K562 (cell line): Measurements from ENCODE around the gene TPD52L1.

Source experiments
- CHD2 ChIP-seq: IDR thresholded peaks from 2 replicates; pipeline ENCODE4 v1.6.1; 2011; ENCODE audit warnings: low read depth, low read length
- EHMT2 ChIP-seq: fragments of 450-650 bp; IDR thresholded peaks from 2 replicates; pipeline ENCODE4 v1.6.1; 2018; ENCODE audit warnings: antibody characterized with exemption
- ZBTB7A ChIP-seq: IDR thresholded peaks from 2 replicates; pipeline ENCODE4 v1.6.1; 2011; ENCODE audit warnings: low read depth, mild to moderate bottlenecking, low read length, moderate library complexity, borderline replicate concordance; ENCODE audit not compliant: control insufficient read depth
- TF ChIP-seq, protein P1 (sequence below): fragments of 250-450 bp; sonication (Bioruptor Pico); IDR thresholded peaks from 2 replicates; pipeline ENCODE4 v1.4.0; 2020; ENCODE audit warnings: mild to moderate bottlenecking
- TF ChIP-seq, protein P2 (sequence below), 3 experiments: IDR thresholded peaks in 2 of 3; conservative IDR thresholded peaks in 1 of 3; 2 replicates each; pipeline ENCODE4 v1.5.1; 2011 to 2012; ENCODE audit warnings: low read length in 3 of 3, mild to moderate bottlenecking in 3 of 3, control low read depth in 2 of 3, improper control_type of control experiment in 1 of 3, inconsistent platforms in 1 of 3, low read depth in 1 of 3, mixed read lengths in 1 of 3, moderate library complexity in 1 of 3; ENCODE audit not compliant: insufficient read depth in 2 of 3
- TF ChIP-seq, protein P3 (sequence below): fragments of 250-450 bp; sonication (Bioruptor Pico); IDR thresholded peaks from 2 replicates; pipeline ENCODE4 v1.4.0; 2020

GRCh38 chr6:125262016-125263013, 108.7 kb downstream of the TPD52L1 start:
- no peak for TF ChIP-seq ZBTB7A
- TF ChIP-seq, protein P1, sequence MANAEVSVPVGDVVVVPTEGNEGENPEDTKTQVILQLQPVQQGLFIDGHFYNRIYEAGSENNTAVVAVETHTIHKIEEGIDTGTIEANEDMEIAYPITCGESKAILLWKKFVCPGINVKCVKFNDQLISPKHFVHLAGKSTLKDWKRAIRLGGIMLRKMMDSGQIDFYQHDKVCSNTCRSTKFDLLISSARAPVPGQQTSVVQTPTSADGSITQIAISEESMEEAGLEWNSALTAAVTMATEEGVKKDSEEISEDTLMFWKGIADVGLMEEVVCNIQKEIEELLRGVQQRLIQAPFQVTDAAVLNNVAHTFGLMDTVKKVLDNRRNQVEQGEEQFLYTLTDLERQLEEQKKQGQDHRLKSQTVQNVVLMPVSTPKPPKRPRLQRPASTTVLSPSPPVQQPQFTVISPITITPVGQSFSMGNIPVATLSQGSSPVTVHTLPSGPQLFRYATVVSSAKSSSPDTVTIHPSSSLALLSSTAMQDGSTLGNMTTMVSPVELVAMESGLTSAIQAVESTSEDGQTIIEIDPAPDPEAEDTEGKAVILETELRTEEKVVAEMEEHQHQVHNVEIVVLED (CRISPR knock-in tag), result no peak
- TF ChIP-seq CHD2, result no peak
- TF ChIP-seq, protein P2, sequence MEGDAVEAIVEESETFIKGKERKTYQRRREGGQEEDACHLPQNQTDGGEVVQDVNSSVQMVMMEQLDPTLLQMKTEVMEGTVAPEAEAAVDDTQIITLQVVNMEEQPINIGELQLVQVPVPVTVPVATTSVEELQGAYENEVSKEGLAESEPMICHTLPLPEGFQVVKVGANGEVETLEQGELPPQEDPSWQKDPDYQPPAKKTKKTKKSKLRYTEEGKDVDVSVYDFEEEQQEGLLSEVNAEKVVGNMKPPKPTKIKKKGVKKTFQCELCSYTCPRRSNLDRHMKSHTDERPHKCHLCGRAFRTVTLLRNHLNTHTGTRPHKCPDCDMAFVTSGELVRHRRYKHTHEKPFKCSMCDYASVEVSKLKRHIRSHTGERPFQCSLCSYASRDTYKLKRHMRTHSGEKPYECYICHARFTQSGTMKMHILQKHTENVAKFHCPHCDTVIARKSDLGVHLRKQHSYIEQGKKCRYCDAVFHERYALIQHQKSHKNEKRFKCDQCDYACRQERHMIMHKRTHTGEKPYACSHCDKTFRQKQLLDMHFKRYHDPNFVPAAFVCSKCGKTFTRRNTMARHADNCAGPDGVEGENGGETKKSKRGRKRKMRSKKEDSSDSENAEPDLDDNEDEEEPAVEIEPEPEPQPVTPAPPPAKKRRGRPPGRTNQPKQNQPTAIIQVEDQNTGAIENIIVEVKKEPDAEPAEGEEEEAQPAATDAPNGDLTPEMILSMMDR (IDR thresholded peaks at IDR 0.05 in 2 of 3, conservative IDR thresholded peaks at IDR 0.05 in 1 of 3; ENCODE audit: insufficient read depth in 2 of 3, low read depth in 1 of 3, low read length in 3 of 3), result no peak
- no peak for TF ChIP-seq EHMT2
- TF ChIP-seq, protein P3, sequence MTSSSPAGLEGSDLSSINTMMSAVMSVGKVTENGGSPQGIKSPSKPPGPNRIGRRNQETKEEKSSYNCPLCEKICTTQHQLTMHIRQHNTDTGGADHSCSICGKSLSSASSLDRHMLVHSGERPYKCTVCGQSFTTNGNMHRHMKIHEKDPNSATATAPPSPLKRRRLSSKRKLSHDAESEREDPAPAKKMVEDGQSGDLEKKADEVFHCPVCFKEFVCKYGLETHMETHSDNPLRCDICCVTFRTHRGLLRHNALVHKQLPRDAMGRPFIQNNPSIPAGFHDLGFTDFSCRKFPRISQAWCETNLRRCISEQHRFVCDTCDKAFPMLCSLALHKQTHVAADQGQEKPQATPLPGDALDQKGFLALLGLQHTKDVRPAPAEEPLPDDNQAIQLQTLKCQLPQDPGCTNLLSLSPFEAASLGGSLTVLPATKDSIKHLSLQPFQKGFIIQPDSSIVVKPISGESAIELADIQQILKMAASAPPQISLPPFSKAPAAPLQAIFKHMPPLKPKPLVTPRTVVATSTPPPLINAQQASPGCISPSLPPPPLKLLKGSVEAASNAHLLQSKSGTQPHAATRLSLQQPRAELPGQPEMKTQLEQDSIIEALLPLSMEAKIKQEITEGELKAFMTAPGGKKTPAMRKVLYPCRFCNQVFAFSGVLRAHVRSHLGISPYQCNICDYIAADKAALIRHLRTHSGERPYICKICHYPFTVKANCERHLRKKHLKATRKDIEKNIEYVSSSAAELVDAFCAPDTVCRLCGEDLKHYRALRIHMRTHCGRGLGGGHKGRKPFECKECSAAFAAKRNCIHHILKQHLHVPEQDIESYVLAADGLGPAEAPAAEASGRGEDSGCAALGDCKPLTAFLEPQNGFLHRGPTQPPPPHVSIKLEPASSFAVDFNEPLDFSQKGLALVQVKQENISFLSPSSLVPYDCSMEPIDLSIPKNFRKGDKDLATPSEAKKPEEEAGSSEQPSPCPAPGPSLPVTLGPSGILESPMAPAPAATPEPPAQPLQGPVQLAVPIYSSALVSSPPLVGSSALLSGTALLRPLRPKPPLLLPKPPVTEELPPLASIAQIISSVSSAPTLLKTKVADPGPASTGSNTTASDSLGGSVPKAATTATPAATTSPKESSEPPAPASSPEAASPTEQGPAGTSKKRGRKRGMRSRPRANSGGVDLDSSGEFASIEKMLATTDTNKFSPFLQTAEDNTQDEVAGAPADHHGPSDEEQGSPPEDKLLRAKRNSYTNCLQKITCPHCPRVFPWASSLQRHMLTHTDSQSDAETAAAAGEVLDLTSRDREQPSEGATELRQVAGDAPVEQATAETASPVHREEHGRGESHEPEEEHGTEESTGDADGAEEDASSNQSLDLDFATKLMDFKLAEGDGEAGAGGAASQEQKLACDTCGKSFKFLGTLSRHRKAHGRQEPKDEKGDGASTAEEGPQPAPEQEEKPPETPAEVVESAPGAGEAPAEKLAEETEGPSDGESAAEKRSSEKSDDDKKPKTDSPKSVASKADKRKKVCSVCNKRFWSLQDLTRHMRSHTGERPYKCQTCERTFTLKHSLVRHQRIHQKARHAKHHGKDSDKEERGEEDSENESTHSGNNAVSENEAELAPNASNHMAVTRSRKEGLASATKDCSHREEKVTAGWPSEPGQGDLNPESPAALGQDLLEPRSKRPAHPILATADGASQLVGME (CRISPR knock-in tag), result no peak
